Fibroblast of the aortic adventitia (primary cell): ENCODE results near the gene MMP20. TPM values are rescaled to one million over a fixed set of nuclear protein-coding genes. Genes with fewer than 3 reads are reported as not detected.
A peak's percentile ranks its signal among the peaks of the same experiment; 100 is the strongest.

ENCODE experiments used
- DNase-seq: peaks from one replicate; pipeline ENCODE4 v3.0.0-alpha.2; 2010; ENCODE audit warnings: low read depth
- H3K4me3 ChIP-seq: 2 replicates; pipeline ENCODE4 v1.5.1; 2011; ENCODE audit warnings: low read depth, mild to moderate bottlenecking, control low read depth, low read length, moderate library complexity
- CTCF ChIP-seq: IDR thresholded peaks from 2 replicates; pipeline ENCODE4 v1.5.1; 2011; ENCODE audit warnings: mild to moderate bottlenecking, low read length, control low read depth, inconsistent platforms; ENCODE audit not compliant: insufficient read depth
- total RNA-seq: library from RNA; depleted of rRNA; stranded (reverse); fragments of >200 nt; gene quantifications from 2 replicates; pipeline ENCODE4 v1.2.3, GENCODE V29; 2012; ENCODE audit warnings: low replicate concordance

The MMP20 gene
- total RNA-seq, 1 donor: not detected

DNA sequence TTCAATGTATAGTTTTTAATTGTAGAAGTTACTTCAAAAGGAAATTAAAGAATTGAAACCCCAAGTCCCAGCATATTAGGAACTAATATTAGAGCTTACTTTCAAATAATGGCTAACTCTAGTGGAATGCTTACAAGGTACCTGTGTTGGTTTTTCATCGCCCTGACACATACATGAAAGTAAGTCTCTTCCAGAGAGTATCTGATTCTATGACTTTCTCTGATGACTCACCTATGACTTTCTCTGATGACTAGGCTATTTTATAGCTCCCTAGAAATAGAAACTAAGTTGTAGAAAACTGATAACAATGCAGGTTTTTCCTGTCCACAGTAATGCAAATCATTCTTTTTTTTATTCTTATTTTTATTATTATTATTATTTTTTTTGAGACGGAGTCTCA lies 61.0 kb downstream of the MMP20 start:
- H3K4me3 ChIP-seq: no peak overlapping the region
- peak; percentile 71 for DNase-seq
- no peak for TF ChIP-seq CTCF

DNA sequence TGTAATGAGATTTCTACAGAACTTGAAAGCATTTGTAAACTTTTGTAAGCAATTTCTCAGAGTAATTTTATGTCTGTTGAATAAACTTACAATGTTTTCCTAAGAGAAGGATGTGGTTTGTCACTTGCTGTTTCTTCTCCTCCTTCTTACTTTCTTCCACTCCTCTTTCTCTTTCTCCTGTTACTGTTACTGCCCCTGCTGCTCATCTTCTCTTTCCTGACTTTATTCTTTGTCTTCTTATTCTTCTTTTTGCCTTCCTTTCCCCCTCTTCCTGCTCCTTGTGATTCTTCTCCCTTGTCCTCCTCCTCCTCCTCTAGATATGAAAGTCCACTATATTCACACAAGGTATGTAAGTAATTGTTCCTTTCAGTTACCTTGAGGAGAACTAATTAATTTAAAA lies 63.5 kb downstream of the MMP20 start:
- H3K4me3 ChIP-seq: no peak overlapping the region
- TF ChIP-seq CTCF: no peak
- DNase-seq: no peak

GRCh38 chr11:102560555-102561011 lies 64.5 kb downstream of the MMP20 start:
- H3K4me3 ChIP-seq: peak overlapping the region; percentile 51
- peak; percentile 77 for DNase-seq
- no peak for TF ChIP-seq CTCF

GRCh38 chr11:102559839-102560238 lies 65.3 kb downstream of the MMP20 start:
- DNase-seq: no peak
- TF ChIP-seq CTCF: no peak
- H3K4me3 ChIP-seq: no peak overlapping the region

DNA sequence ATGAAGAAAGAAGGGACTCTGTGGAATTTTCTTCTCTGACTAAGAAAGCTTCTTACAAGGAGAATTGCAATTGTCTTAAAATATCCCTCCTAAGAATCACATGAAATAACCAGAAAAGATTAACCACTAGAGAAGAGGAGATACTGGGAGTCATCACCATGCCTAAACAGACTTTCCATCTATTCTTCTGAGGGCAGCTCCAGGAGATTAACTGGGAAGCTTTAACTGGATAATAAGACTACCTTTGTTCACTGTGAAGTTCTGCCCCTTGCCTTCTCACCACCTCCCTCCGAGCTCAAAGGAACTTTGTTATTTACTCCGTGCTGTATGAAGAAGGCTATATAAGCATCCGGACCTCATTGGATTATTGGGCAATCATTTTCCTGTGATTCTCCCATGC lies 70.0 kb downstream of the MMP20 start:
- no peak overlapping the region for H3K4me3 ChIP-seq
- DNase-seq: no peak
- TF ChIP-seq CTCF: no peak

DNA sequence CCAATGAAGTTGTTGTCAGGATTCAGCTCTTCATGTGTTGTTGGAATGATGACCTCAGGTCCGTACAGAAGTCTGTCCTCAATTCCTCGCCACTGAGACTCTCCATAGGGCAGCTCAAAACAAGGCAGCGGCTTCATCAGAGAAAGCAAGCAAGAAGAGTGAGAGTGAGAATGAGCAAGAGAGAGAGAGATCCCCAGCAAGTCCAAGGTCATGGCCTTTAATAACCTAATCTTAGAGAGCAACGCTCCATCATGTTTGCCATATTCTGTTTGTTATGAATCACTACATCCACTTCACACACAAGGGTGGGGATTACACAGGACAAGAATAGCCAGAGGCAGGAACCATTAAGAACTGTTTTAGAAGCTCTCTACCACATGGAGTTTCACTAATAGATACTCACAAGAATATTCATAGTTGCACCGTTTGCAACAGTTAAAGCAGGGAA lies 71.3 kb downstream of the MMP20 start:
- no peak for TF ChIP-seq CTCF
- H3K4me3 ChIP-seq: no peak overlapping the region
- DNase-seq: no peak
